SK-N-DZ (cell line): ENCODE measurements around the gene BCL11B.

Experiments used
- DNase-seq: peaks from one replicate; pipeline ENCODE4 v3.0.0-alpha.2; 2015; ENCODE audit warnings: low spot score

BCL11B gene

GRCh38 chr14:99164712-99165111 lies 107.3 kb downstream of the BCL11B start:
- no peak for DNase-seq

- no peak for DNase-seq
Observed at GRCh38 chr14:99163446-99163845, 108.6 kb downstream of the BCL11B start.

GRCh38 chr14:99159341-99160340 lies 112.4 kb downstream of the BCL11B start:
- no peak for DNase-seq

GRCh38 chr14:99158646-99159165 lies 113.3 kb downstream of the BCL11B start:
- DNase-seq, result no peak

DNA sequence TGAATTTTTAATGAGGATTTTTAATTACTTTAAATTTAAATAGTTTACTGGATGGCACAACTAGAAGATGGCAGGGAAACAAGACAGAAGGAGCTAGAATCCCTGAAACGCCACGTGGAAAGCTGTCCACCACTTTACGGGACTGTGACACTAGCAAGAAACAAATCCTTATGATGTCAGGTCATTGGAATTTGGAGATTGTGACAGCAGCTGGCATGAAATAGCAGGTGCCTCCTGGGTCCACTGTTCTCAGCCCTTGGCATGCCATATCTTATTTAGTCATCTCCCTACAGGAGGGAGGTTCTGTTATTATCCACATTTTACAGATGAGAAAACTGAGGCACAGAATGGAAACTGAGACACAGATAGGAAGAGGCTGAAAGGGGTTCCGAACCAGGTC lies 113.8 kb downstream of the BCL11B start:
- no peak for DNase-seq

GRCh38 chr14:99157676-99158075 lies 114.3 kb downstream of the BCL11B start:
- no peak for DNase-seq

DNA sequence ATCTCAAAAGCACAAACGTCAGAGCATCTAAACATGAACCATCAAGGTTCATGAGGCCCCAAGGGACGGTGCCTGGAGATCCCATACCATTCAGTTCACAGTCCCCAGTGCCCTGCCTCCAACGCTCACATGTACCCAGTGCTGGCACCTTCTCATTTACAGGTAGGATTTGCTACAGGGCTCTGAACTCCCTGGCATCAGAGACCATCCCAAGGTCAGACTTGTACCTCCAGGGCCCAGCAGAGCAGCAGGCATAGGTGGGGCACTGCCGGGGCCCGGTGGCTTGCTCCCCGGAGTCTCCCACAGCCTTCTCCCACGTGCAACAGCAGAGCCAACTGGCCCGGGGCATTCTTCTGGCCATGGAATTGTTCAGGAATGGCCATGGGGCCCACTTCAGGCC lies 114.8 kb downstream of the BCL11B start:
- DNase-seq, result no peak

DNA sequence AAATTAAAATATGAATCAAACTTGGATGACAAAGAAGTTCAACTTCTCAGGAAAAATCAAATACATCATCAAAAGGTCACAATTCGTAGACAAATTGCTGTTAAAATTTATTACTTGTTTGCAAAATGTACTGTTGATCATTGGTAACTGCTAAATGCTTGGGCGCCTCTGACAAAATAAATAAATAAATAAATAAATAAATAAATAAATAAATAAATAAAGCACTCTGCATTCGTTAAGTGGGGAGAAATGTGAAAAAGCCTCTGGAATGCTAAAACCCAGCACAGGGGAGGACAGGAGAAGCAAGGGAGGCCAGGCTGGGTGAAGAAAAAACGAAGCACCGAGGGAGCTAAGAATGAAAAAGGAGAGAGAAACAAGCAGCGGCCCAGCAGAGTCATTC lies 115.2 kb downstream of the BCL11B start:
- DNase-seq, result no peak

GRCh38 chr14:99156090-99156425 lies 115.9 kb downstream of the BCL11B start:
- DNase-seq, result no peak

DNA sequence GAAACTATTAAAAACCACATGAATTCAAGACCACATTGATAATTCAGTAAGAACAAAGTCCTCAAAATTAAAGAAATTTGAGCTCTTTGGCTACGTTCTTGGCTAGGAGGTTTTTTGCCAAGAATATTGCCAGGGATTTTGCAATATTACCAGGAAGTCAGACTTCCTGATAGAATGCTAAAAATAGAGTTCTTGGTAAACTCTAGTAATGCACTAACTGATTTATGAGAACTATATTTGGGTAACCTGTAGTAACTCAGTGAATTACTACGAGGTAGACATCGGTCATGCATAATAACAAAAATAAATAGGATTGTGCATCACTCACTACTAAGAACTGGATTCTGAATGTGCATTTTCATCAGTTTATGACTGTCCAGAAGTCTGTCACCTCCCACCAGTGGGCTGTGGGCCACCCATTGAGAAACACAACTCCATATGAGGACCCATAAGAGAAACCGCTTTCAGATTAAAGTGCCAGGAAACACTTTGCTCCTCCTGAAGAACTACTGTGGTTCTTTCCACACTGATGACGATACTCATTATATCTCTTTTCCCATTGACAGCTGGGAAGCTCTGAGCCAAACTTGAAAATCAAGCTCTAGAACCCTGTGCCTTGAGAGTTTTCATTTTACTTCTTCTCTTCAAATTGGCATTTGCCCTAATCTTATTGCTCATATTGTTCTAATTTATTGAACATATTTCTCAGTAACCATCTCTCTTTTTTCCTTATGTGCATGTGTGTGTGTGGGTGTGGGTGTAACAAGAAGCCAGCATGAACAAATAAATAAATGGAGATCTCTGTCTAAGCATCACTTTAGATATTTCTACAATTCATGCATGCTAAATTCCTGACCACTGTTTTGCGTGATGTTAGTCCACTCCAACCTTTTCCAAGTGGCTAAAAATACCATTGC lies 116.6 kb downstream of the BCL11B start:
- no peak for DNase-seq

- no peak for DNase-seq
Observed at GRCh38 chr14:99150236-99150635, 121.8 kb downstream of the BCL11B start.

DNA sequence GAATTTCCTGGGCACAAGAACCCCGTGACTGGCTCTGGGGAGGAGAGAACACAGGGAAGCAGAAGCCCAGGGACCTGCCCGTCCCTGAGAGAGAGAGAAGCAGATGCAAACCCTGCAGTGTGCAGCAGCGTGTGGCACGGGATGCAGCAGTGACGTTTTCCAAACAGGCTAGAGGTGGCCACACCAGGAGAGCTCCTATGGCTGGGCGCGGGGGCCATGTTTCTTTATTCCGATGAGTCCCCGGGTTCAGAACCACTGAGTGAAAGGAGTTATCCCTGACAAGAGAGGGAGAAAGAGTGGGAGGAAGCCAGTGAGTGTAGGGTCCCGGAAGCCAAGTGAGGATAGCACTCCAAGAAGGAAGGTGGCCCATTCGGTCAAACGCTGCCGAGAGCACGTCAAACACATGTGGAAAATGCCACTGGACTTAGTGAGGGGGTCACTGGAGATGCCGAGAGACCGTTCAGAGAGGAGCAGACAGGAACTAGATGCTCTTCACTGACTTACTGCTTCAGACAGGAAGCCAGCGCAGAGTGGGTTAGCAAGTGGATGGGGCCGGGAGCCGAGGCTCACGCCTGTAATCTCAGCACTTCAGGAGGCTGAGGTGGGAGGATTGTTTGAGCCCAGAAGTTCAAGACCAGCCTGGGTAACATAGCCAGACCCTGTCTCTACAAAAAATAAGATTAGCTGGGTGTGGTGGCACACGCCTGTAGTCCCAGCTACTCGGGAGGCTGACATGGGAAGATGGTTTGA lies 123.0 kb downstream of the BCL11B start:
- no peak for DNase-seq

GRCh38 chr14:99148131-99148530 lies 123.9 kb downstream of the BCL11B start:
- no peak for DNase-seq

DNA sequence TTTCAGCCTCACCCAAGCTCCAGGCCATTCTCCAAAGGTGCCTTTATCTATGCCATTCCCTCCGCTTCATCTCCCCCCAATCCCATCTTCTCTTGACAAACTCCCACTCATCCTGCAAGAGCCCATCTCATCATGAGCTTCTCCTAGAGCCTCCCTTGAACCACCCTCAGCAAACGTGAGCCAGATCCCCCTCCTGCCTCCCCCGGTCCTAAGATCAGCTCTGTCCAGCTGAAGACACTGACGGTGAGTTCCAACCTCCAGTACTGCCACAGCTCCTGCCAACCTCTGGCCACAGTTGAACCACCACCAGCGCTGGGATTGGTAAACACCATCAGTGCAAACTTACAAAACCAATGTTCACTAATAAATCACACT lies 124.6 kb downstream of the BCL11B start:
- no peak for DNase-seq

DNA sequence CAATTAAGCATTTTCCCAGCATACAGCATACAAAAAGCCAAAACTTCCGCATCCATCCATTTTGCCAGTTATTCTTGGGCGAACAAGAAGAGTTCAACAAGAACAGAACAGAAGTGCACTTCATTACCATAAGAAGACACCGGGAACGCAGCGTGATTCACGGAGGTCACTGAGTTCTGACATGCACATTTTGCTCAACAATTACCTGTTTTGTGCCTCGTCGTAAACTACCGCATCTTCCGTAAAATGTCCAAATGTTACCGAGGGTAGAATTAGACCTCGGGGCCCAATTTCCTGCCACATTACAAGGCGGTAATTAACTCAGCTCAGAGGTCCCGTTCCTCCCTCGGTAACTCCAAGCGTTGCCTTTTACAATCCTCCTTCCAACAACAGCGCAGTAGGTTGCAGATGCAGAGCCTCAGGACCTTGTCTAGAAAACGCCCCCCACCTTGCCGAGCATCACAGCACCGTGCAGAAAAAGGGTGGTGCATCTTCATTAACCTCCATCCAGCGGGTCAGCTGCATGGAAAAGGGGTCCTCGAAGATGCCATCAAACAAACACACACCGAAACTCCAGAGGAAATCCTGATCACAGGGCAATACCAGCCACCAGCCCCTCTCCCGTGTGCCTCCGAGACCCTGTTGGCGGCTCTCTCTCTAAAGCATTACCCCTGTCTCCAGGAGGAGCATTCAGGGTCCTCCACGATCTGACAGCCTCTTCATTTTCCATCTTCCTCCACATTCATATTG lies 125.2 kb downstream of the BCL11B start:
- no peak for DNase-seq

DNA sequence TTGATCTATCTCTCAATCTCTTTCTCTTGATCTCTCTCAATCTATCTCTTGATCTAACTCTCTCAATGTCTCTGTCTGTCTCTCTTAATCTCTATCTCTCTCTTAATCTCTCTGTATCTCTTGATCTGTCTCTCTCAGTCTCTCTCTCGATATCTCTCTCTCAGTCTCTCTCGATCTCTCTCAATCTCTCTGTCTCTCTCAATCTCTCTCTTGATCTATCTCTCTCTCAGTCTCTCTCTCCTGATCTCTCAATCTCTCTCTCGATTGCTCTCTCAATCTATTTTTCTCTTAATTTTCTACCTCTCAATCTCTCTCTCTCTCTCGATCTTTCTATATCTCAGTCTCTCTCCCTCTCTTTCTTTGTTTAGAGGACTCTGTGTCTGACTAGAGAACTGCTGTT lies 126.7 kb downstream of the BCL11B start:
- no peak for DNase-seq

DNA sequence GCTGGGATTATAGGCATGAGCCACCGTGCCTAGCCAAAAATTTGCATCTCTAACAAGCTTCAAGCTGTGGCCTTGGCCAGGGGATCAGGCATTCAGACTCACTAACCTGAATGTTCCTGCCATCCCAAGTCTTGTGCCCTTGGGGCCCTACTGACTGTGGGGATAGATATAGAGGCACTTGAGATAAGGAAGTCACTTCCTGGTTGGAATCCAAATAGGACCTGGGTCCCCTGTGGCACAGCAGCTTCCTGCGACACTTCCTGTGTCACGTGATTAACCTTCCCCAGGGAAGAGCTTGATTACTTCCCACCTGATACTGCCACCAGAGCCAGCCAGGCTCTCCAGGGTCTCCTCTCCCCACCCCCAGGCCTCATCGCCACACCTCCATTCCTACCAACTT lies 128.2 kb downstream of the BCL11B start:
- no peak for DNase-seq

GRCh38 chr14:99143126-99143525 lies 128.9 kb downstream of the BCL11B start:
- DNase-seq, result peak; percentile 8

- DNase-seq, result no peak
Observed at GRCh38 chr14:99141236-99141635, 130.8 kb downstream of the BCL11B start.

DNA sequence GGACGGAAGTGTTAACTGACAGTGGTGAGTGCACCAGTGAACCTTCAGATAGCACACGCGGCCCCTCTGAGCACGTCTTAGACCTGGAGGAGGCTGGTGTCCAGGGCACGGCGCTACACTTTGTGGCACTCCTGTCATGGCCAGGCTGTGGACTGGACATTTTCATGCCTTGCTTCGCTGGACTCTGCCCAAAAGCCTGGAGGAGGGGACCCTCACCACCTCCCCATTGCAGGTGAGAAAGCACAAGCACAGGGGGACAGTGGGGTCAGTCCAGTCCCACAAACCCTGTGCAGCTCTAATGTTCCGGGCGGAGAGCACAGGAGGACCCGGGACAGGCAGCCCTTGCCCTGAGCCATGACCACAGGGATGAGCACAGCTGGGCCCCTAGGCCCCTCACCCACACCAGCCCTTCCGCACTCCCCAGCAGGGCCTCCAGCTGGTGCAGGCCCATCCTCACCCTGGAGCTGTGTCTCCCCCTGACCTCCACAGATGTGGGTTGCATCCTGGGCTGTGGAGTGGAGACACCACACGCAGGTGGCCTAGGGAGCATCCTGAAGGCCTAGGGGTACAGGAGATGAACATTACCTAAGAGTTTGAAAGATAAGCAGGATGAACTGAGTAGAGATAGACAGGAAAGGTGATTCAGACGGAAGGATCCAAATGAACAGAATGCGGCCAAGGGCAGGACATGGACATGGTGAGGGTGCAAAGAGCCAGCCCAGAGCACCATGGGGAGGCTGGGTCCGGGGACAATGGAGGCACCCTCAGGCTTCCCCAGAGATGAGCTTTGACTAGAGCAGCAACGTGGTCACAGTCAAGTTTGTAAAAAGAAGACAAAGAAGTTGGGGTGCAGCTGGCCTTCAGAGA lies 132.8 kb downstream of the BCL11B start:
- no peak for DNase-seq
